HG03060 (cell line): Measurements from ENCODE around the gene DAPK1.

Source experiments
- ATAC-seq: cut with Tn5 transposase; IDR thresholded peaks from one replicate; pipeline ENCODE4 v1.9.1; 2021; ENCODE audit warnings: low read depth, moderate number of reproducible peaks; ENCODE audit not compliant: unreplicated experiment

Gene DAPK1

GRCh38 chr9:87702921-87703320 lies 205.3 kb downstream of the DAPK1 start:
- ATAC-seq = no peak

- no peak for ATAC-seq
Measured at GRCh38 chr9:87703636-87704276, 206.1 kb downstream of the DAPK1 start.

- no peak for ATAC-seq
Measured at GRCh38 chr9:87704342-87704741, 206.7 kb downstream of the DAPK1 start.

- ATAC-seq = no peak
Measured at GRCh38 chr9:87706066-87706739, 208.5 kb downstream of the DAPK1 start.

GRCh38 chr9:87707805-87708506 lies 210.3 kb downstream of the DAPK1 start:
- ATAC-seq = no peak

GRCh38 chr9:87708546-87708945 lies 210.9 kb downstream of the DAPK1 start:
- no peak for ATAC-seq

GRCh38 chr9:87708986-87709728 lies 211.5 kb downstream of the DAPK1 start:
- ATAC-seq = no peak

GRCh38 chr9:87710443-87710842 lies 212.8 kb downstream of the DAPK1 start:
- no peak for ATAC-seq

- ATAC-seq = no peak
Measured at GRCh38 chr9:87711857-87712800, 214.5 kb downstream of the DAPK1 start.

- no peak for ATAC-seq
Measured at GRCh38 chr9:87712801-87713277, 215.2 kb downstream of the DAPK1 start.

GRCh38 chr9:87713278-87713987 lies 215.8 kb downstream of the DAPK1 start:
- ATAC-seq = no peak

GRCh38 chr9:87713988-87714330 lies 216.3 kb downstream of the DAPK1 start:
- ATAC-seq = no peak

GRCh38 chr9:87714819-87715218 lies 217.2 kb downstream of the DAPK1 start:
- ATAC-seq = no peak

- ATAC-seq = no peak
Measured at GRCh38 chr9:87716141-87716540, 218.5 kb downstream of the DAPK1 start.

GRCh38 chr9:87717456-87717855 lies 219.8 kb downstream of the DAPK1 start:
- no peak for ATAC-seq

GRCh38 chr9:87718231-87718630 lies 220.6 kb downstream of the DAPK1 start:
- ATAC-seq = no peak

GRCh38 chr9:87718852-87719612 lies 221.4 kb downstream of the DAPK1 start:
- ATAC-seq = no peak

- no peak for ATAC-seq
Measured at GRCh38 chr9:87720173-87720572, 222.5 kb downstream of the DAPK1 start.
